HG02970 (cell line): ENCODE measurements around the gene FBLN1.
"Not testable (repeated sequence)": the region's sequence is repeated elsewhere in the genome, so short reads cannot be mapped to it uniquely, and the experiment has no call there.

Experiments used
- ATAC-seq: cut with Tn5 transposase; IDR thresholded peaks from one replicate; pipeline ENCODE4 v1.9.1; 2021; ENCODE audit warnings: mild to moderate bottlenecking, moderate library complexity, moderate number of reproducible peaks; ENCODE audit not compliant: unreplicated experiment, low FRiP score

FBLN1 gene

DNA sequence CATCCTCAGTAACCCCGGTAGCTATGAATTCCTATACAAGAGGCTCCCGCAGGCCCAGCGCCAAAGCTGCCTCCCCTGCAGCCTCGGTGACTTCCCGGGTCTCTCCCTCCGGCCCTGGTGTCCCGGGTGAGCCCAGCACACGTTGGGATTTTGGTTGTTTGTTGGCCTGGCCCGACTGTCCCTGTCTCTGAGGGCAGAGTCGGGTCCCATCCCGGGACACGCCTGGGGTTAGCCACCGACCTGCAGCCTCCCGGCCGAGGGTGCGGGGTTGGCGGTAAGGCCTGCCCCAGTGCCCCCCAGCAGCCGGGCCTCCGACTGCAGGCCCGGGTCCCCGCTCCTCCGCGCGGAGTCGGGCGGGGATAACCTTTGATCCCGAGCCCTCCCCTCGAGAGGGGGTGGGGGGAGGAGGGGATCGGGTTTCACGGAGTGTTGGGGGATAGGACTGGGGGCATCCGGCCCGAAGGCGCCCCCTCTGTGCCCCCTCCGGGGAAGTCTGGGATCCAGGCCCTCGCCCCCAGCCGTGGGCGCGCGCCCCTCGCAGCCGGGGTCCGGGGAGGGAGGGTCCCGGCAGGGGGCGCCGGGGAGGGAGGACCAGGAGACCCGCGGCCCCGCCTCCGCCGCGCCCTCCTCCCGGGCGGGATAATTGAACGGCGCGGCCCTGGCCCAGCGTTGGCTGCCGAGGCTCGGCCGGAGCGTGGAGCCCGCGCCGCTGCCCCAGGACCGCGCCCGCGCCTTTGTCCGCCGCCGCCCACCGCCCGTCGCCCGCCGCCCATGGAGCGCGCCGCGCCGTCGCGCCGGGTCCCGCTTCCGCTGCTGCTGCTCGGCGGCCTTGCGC is at the start of gene FBLN1:
Gene FBLN1 (plus strand): TSS at position 669 of the 835 bp plus-strand sequence. CDS start 103 bp downstream, at position 772.
- no peak for ATAC-seq

- ATAC-seq = no peak
Observed at GRCh38 chr22:45453764-45454163, 48.9 kb upstream of the FBLN1 start.

- ATAC-seq = no peak
Observed at GRCh38 chr22:45454275-45454674, 48.4 kb upstream of the FBLN1 start.

DNA sequence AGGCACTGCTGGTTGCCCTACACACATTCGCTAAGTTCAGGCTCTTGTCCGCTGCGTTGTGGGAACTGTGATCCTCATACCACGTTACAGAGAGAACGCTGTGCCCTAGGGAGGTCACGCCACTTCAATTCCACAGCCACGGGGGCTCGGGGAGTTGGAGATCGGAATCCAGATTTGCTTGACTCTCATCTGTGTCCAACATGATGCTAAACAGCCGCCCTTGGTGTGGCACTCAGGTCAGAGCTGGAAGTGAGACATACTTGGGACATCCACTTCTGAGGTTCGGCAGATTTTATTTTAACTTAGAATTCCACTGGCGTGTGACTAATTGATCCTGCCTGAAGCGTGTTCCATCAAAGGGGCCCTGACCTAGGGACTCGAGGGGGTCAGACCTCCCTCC is 47.5 kb upstream of the FBLN1 start:
- no peak for ATAC-seq

- no peak for ATAC-seq
Observed at GRCh38 chr22:45455621-45456020, 47.1 kb upstream of the FBLN1 start.

DNA sequence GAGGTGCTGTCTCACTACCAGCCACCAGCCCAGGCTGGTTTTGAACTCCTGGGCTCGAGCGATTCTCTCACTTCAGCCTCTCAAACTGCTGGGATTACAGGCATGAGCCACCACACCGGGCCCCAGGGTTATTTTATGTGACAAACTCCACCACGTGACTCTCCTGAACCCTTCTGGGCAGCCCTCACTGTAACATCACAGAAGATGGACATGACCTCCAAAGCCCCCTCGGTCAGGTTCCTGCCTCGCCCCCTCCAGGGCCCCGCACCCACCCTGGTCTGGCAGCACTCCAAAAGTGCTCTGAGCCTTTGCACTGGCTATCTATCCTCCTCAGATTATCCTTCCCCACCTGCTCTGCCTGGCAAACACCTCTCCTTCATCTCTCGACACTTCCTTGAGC is 45.9 kb upstream of the FBLN1 start:
- ATAC-seq = no peak

- ATAC-seq = no peak
Observed at GRCh38 chr22:45458532-45458931, 44.2 kb upstream of the FBLN1 start.

- no peak for ATAC-seq
Observed at GRCh38 chr22:45459235-45459634, 43.4 kb upstream of the FBLN1 start.

DNA sequence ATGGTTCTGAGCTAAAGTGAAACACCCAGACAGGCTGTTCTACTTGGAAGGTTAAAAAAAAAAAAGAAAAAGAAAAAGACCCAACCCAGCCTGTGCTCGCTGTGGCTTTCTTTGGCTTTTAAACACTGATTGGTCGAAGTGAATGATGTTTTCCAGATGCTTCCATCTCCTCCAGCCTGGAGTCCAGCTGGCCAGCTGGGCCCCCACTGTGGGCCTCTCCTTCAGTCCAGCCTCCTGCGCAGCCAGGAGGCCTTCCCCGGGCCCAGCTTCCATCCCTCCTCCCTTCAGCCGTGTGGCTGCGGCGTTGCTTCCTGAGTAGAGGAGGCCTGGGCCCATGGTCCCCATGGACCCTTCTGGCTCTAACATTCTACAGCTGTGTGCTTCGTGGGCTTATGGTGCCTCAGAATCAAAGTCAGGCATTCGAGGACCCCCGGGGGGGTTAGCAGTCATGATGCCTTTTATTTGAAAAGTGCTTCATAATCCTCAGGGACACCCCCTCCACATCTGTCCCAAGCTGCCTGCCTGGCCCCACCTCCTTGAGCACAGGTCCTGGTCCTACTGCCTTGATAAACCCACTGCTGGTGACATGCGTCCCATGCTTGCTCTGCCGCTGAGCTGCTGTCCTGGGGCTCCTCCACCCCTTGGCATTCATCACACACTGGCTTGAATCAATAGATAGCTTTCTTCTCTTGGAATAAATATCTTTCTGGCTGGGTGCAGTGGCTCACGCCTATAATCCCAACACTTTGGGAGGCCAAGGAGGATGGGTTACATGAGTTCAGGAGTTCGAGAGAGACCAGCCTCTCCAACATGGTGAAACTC is 42.2 kb upstream of the FBLN1 start:
- no peak for ATAC-seq

GRCh38 chr22:45462034-45462655 is 40.5 kb upstream of the FBLN1 start:
- ATAC-seq = no peak

GRCh38 chr22:45463691-45464090 is 39.0 kb upstream of the FBLN1 start:
- ATAC-seq = not testable (repeated sequence)

- ATAC-seq = no peak
Observed at GRCh38 chr22:45465633-45466032, 37.0 kb upstream of the FBLN1 start.

GRCh38 chr22:45468872-45469271 is 33.8 kb upstream of the FBLN1 start:
- ATAC-seq = no peak

DNA sequence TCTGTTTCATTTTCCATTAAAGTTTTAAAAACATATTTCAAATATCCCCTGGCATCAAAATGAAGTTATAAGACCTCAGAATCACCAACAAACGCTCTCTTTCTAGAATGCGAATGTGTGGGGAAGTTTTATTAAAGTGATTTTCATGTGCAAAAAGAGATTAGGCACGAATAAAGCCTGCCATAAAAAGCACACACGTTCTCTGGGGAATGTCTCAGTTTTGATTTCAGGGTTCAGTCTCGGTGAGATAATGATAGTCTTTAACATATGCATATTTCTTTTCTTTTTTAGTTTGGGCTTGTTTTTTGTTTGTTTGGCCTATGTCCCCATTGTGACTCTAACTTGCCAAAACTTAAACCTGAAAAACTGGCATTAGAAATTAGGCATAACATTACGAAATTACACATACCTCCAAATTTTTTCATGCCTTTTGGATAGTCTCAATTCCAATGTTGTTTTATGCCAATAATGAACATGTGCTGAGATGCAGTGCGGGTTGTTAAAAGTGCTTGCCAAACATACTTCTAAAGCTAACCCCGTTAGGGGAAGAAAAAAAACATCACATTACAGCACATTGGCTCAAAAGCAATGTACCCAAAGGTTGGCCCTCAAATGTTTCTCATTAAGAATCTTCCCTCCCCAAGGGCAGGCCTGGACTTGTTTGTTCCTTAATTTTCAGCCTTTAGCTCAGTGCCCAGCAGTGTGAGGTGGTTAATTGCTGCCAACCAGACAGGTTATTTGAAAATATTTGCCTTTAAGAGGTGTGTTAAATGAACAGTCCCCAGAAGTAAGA is 33.2 kb upstream of the FBLN1 start:
- ATAC-seq = no peak

- ATAC-seq = no peak
Observed at GRCh38 chr22:45470871-45471270, 31.8 kb upstream of the FBLN1 start.

- ATAC-seq = no peak
Observed at GRCh38 chr22:45472426-45472825, 30.3 kb upstream of the FBLN1 start.

DNA sequence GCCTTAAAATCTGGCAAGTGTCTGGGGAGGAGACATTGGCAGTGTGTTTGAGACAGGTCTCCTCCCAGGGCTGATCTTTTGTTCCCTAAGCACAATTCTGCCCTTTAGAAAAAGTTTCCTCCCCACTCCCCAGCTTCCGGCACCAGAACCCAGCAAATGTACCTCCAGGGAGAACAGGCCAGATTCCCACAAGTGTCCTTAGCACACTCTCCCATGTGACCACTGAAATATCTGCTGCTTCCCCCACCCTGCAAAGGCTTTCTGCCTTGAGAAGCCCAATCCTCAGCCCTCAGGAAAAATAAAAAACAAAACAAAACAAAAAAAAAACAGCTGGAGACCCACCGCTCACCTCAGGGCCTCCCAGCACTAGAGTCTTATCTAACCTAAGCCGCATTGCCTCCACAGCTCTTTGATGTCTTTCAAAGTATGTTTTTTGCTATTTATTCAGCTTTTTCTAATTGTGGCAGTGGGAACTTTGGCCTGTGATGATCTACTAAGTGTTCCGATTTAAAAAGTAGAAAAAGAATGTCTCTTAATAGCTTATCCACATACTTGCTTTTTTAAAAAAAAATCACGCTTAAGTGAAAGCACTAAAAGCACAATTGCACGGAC is 29.0 kb upstream of the FBLN1 start:
- no peak for ATAC-seq

DNA sequence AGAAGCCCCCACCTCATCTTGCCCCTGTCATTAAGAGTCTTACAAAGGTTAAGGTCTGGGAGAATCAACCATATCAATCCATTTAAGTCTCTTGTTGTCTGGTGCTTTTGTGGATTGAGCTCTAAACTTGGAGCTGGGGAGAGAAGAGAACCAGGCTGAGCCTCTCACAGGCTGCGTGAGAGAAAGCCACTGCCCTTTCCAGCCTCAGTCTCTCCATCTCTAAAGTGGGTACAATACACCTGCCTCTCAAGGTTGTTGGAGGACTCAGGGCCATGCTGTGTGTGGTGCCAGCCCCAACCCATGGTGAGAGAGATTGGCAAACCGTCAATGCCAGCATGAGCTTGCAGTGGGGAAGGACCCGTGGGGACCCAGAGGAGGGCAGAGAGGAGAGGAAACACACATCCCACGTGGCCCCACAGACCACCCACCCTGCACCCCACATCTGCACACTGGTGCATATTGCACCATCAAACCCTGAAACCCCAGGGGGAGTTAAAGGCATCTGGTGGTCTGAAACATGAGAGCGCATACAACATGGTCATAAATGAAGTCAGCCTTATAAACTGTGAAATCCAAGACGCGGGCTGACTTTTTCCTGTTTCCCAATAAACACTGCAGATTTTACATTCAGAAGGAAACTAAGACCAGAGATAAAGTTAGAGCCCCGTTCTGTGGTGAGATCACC is 27.5 kb upstream of the FBLN1 start:
- ATAC-seq = no peak

GRCh38 chr22:45475851-45476514 is 26.7 kb upstream of the FBLN1 start:
- no peak for ATAC-seq
